Measurements from ENCODE around the gene CLPTM1. TPM values are rescaled to one million over a fixed set of nuclear protein-coding genes. Genes with fewer than 3 reads are reported as not detected.
"Not testable (repeated sequence)": the region's sequence is repeated elsewhere in the genome, so short reads cannot be mapped to it uniquely, and the experiment has no call there.

CLPTM1 gene, protein sequence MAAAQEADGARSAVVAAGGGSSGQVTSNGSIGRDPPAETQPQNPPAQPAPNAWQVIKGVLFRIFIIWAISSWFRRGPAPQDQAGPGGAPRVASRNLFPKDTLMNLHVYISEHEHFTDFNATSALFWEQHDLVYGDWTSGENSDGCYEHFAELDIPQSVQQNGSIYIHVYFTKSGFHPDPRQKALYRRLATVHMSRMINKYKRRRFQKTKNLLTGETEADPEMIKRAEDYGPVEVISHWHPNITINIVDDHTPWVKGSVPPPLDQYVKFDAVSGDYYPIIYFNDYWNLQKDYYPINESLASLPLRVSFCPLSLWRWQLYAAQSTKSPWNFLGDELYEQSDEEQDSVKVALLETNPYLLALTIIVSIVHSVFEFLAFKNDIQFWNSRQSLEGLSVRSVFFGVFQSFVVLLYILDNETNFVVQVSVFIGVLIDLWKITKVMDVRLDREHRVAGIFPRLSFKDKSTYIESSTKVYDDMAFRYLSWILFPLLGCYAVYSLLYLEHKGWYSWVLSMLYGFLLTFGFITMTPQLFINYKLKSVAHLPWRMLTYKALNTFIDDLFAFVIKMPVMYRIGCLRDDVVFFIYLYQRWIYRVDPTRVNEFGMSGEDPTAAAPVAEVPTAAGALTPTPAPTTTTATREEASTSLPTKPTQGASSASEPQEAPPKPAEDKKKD
- 100 to 1,000 TPM; 120 to 129 (median 127) TPM for polyA plus RNA-seq (ENCODE audit: insufficient read length in 3 of 3)
- long read RNA-seq, donor 1, transcript CLPTM1-201 (14 exons, 2,604 nt) = major isoform, 29 of 50 reads
- long read RNA-seq, donor 1, partial matches to known transcripts = 19 of 50 reads
- long read RNA-seq, donor 1, other reads (novel, unspliced or antisense) = 0 of 50 reads
- long read RNA-seq, donor 2, transcript CLPTM1-201 (14 exons, 2,604 nt) = major isoform, 55 of 136 reads
- long read RNA-seq, donor 2, partial matches to known transcripts = 81 of 136 reads
- long read RNA-seq, donor 2, other reads (novel, unspliced or antisense) = 0 of 136 reads
- long read RNA-seq, donor 3, transcript CLPTM1-201 (14 exons, 2,604 nt) = major isoform, 29 of 82 reads
- long read RNA-seq, donor 3, partial matches to known transcripts = 53 of 82 reads
- long read RNA-seq, donor 3, other reads (novel, unspliced or antisense) = 0 of 82 reads
- long read RNA-seq, donor 4, transcript CLPTM1-201 (14 exons, 2,604 nt) = major isoform, 36 of 107 reads
- long read RNA-seq, donor 4, partial matches to known transcripts = 70 of 107 reads
- long read RNA-seq, donor 4, other reads (novel, unspliced or antisense) = 0 of 107 reads
- long read RNA-seq, donor 5, transcript CLPTM1-201 (14 exons, 2,604 nt) = major isoform, 12 of 41 reads
- long read RNA-seq, donor 5, partial matches to known transcripts = 29 of 41 reads
- long read RNA-seq, donor 5, other reads (novel, unspliced or antisense) = 0 of 41 reads
- long read RNA-seq, donor 6, transcript CLPTM1-201 (14 exons, 2,604 nt) = major isoform, 59 of 98 reads
- long read RNA-seq, donor 6, partial matches to known transcripts = 38 of 98 reads
- long read RNA-seq, donor 6, other reads (novel, unspliced or antisense) = 0 of 98 reads
- long read RNA-seq, donor 7, transcript CLPTM1-201 (14 exons, 2,604 nt) = major isoform, 28 of 125 reads
- long read RNA-seq, donor 7, partial matches to known transcripts = 96 of 125 reads
- long read RNA-seq, donor 7, other reads (novel, unspliced or antisense) = 0 of 125 reads
- long read RNA-seq, donor 8, transcript CLPTM1-201 (14 exons, 2,604 nt) = major isoform, 7 of 7 reads
- long read RNA-seq, donor 8, partial matches to known transcripts = 0 of 7 reads
- long read RNA-seq, donor 8, other reads (novel, unspliced or antisense) = 0 of 7 reads
- long read RNA-seq, donor 9, transcript CLPTM1-201 (14 exons, 2,604 nt) = major isoform, 39 of 123 reads
- long read RNA-seq, donor 9, partial matches to known transcripts = 83 of 123 reads
- long read RNA-seq, donor 9, other reads (novel, unspliced or antisense) = 0 of 123 reads
- long read RNA-seq, donor 10, transcript CLPTM1-201 (14 exons, 2,604 nt) = major isoform, 32 of 111 reads
- long read RNA-seq, donor 10, partial matches to known transcripts = 77 of 111 reads
- long read RNA-seq, donor 10, other reads (novel, unspliced or antisense) = 0 of 111 reads
- long read RNA-seq, donor 11, transcript CLPTM1-201 (14 exons, 2,604 nt) = major isoform, 12 of 36 reads
- long read RNA-seq, donor 11, partial matches to known transcripts = 23 of 36 reads
- long read RNA-seq, donor 11, other reads (novel, unspliced or antisense) = 0 of 36 reads
- long read RNA-seq, donor 12, transcript CLPTM1-201 (14 exons, 2,604 nt) = major isoform, 59 of 115 reads
- long read RNA-seq, donor 12, partial matches to known transcripts = 55 of 115 reads
- long read RNA-seq, donor 12, other reads (novel, unspliced or antisense) = 0 of 115 reads
- long read RNA-seq, donor 13, transcript CLPTM1-201 (14 exons, 2,604 nt) = major isoform, 8 of 40 reads
- long read RNA-seq, donor 13, partial matches to known transcripts = 31 of 40 reads
- long read RNA-seq, donor 13, other reads (novel, unspliced or antisense) = 0 of 40 reads
- long read RNA-seq, donor 14 = 0 reads
- long read RNA-seq, donor 15, transcript CLPTM1-201 (14 exons, 2,604 nt) = major isoform, 56 of 117 reads
- long read RNA-seq, donor 15, partial matches to known transcripts = 61 of 117 reads
- long read RNA-seq, donor 15, other reads (novel, unspliced or antisense) = 0 of 117 reads
- long read RNA-seq, donor 16, transcript CLPTM1-201 (14 exons, 2,604 nt) = major isoform, 32 of 119 reads
- long read RNA-seq, donor 16, partial matches to known transcripts = 87 of 119 reads
- long read RNA-seq, donor 16, other reads (novel, unspliced or antisense) = 0 of 119 reads

GRCh38 chr19:44954649-44955504 lies at the start of gene CLPTM1:
CLPTM1 (plus strand) TSS chr19:44955380; CDS start chr19:44955396, 16 bp downstream.
- DNase-seq = peak; percentile 96

DNA sequence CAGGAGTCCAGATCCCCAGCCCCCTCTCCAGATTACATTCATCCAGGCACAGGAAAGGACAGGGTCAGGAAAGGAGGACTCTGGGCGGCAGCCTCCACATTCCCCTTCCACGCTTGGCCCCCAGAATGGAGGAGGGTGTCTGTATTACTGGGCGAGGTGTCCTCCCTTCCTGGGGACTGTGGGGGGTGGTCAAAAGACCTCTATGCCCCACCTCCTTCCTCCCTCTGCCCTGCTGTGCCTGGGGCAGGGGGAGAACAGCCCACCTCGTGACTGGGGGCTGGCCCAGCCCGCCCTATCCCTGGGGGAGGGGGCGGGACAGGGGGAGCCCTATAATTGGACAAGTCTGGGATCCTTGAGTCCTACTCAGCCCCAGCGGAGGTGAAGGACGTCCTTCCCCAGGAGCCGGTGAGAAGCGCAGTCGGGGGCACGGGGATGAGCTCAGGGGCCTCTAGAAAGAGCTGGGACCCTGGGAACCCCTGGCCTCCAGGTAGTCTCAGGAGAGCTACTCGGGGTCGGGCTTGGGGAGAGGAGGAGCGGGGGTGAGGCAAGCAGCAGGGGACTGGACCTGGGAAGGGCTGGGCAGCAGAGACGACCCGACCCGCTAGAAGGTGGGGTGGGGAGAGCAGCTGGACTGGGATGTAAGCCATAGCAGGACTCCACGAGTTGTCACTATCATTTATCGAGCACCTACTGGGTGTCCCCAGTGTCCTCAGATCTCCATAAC lies 49.6 kb upstream of the CLPTM1 start, which contains the start of gene APOE:
Gene APOE, plus strand, starts transcription at position 360 of the 724 bp plus-strand sequence. CDS start 829 bp downstream, outside the sequence.
- DNase-seq = no peak

- DNase-seq = no peak
These were observed 47.6 kb upstream of the CLPTM1 start for GRCh38 chr19:44907613-44908012.

DNA sequence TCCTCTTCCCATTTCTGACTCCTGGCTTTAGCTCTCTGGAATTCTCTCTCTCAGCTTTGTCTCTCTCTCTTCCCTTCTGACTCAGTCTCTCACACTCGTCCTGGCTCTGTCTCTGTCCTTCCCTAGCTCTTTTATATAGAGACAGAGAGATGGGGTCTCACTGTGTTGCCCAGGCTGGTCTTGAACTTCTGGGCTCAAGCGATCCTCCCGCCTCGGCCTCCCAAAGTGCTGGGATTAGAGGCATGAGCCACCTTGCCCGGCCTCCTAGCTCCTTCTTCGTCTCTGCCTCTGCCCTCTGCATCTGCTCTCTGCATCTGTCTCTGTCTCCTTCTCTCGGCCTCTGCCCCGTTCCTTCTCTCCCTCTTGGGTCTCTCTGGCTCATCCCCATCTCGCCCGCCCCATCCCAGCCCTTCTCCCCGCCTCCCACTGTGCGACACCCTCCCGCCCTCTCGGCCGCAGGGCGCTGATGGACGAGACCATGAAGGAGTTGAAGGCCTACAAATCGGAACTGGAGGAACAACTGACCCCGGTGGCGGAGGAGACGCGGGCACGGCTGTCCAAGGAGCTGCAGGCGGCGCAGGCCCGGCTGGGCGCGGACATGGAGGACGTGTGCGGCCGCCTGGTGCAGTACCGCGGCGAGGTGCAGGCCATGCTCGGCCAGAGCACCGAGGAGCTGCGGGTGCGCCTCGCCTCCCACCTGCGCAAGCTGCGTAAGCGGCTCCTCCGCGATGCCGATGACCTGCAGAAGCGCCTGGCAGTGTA lies 46.9 kb upstream of the CLPTM1 start:
- no peak for DNase-seq

DNA sequence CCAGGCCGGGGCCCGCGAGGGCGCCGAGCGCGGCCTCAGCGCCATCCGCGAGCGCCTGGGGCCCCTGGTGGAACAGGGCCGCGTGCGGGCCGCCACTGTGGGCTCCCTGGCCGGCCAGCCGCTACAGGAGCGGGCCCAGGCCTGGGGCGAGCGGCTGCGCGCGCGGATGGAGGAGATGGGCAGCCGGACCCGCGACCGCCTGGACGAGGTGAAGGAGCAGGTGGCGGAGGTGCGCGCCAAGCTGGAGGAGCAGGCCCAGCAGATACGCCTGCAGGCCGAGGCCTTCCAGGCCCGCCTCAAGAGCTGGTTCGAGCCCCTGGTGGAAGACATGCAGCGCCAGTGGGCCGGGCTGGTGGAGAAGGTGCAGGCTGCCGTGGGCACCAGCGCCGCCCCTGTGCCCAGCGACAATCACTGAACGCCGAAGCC lies 46.3 kb upstream of the CLPTM1 start:
- no peak for DNase-seq

DNA sequence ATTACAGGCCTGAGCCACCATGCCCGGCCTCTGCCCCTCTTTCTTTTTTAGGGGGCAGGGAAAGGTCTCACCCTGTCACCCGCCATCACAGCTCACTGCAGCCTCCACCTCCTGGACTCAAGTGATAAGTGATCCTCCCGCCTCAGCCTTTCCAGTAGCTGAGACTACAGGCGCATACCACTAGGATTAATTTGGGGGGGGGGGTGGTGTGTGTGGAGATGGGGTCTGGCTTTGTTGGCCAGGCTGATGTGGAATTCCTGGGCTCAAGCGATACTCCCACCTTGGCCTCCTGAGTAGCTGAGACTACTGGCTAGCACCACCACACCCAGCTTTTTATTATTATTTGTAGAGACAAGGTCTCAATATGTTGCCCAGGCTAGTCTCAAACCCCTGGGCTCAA lies 45.4 kb upstream of the CLPTM1 start:
- no peak for DNase-seq

DNA sequence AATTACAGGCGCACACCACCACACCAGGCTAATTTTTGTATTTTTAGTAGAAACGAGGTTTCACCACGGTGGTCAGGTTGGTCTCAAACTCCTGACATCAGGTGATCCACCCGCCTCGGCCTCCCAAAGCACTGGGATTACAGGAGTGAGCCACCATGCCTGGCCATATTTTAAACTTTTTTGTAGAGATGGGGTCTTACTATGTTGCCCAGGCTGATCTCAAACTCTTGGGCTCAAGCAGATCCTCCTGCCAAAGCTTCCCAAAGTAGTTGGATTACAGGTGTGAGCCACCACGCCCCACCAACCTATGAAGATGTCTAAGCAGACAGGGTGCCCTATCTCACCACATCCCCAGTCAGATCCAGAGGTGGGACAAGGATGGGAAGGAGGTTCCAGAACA lies 43.3 kb upstream of the CLPTM1 start:
- DNase-seq = not testable (repeated sequence)

GRCh38 chr19:44912854-44913253 lies 42.3 kb upstream of the CLPTM1 start:
- DNase-seq = no peak

DNA sequence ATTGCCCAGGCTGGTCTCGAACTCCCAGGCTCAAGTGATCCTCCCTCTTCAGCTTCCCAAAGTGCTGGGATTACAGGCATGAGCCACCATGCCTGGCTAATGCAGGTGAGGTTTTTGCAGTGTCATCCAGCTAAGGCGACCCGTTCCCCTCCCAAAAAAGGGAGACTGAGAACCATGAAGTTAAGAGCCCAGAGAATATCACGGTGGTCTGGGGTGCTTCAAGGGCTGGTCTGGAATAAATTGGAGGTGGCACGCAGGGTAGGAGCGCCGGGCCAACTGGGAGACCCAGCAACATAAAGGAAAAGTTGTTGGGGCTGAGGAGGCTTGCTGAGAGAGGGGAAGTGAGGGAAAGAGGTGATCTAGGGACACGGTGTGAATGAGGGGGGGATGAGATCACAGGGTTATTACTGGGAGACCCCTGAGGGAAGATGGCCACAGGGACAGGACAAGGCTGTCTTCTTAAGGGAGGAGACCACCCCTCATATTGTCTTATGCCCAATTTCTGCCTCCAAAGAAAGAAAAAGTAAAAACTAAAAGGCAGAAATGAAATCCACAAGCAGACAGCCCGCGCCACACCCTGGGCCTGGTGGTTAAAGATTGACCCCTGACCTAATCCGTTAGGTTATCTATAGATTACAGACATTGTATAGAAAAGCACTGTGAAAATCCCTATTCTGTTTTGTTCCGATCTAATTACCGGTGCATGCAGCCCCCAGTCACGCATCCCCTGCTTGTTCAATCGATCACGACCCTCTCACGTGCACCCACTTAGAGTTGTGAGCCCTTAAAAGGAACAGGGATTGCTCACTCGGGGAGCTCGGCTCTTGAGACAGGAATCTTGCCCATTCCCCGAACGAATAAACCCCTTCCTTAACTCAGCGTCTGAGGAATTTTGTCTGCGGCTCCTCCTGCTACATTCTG lies 41.4 kb upstream of the CLPTM1 start:
- DNase-seq = not testable (repeated sequence)

- DNase-seq = peak; percentile 89
These were observed 40.6 kb upstream of the CLPTM1 start, which contains the start of gene APOC1 for GRCh38 chr19:44914433-44915206. APOC1 (plus strand) TSS chr19:44914608; CDS start chr19:44914892, 284 bp downstream.

DNA sequence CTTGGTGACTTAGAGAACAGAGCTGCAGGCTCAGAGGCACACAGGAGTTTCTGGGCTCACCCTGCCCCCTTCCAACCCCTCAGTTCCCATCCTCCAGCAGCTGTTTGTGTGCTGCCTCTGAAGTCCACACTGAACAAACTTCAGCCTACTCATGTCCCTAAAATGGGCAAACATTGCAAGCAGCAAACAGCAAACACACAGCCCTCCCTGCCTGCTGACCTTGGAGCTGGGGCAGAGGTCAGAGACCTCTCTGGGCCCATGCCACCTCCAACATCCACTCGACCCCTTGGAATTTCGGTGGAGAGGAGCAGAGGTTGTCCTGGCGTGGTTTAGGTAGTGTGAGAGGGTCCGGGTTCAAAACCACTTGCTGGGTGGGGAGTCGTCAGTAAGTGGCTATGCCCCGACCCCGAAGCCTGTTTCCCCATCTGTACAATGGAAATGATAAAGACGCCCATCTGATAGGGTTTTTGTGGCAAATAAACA lies 30.9 kb upstream of the CLPTM1 start:
- DNase-seq = no peak

DNA sequence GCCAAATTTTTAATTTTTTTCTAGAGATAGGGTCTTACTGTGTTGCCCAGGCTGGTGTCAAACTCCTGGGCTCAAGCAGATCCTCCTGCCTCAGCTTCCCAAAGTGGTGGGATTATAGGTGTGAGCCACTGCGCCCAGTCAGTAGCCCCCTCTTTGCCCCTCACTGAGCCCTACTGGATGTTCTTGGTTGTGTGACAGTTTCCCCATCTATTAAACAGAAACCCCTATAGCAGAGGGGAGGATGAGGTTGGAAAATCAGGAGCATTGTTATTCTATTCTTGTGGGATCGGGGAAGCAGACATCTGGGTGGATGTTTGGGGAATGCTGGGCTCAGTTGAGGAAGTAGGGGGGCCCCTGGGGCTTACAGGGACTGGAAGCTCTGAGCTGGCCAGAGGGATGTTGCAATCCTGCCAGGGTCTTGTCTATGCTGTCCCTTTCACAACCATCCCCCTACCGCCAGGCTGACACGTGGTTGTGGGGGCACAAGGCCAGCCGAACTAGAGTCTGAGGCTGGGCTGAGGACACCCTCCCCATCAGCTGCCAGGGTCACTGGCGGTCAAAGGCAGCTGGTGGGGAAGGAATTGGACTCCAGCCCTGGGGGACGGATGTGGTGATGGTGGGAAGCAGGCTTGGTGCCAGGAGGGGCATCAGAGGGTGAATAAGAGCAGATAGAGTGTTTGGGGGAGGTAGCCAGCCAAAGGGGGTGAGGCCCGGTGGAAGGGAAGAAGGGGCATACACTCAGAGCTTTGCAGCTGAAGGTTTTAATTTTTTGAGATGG lies 29.9 kb upstream of the CLPTM1 start:
- DNase-seq = no peak
